Omental fat pad (tissue), 4 donors: Measurements from ENCODE around the gene GPS1. TPM values are rescaled to one million over a fixed set of nuclear protein-coding genes. Genes with fewer than 3 reads are reported as not detected.
"Not testable (repeated sequence)": the region's sequence is repeated elsewhere in the genome, so short reads cannot be mapped to it uniquely, and the experiment has no call there.

Experiments
- ATAC-seq: fragments of 150-250 bp; one replicate; pipeline ENCODE4 v1.9.1; 2016; ENCODE audit warnings: mild to moderate bottlenecking, moderate library complexity; ENCODE audit not compliant: low FRiP score
- DNase-seq: peaks from one replicate; pipeline ENCODE4 v3.0.0-alpha.2; 2019; ENCODE audit warnings: low spot score
- total RNA-seq, 4 donors: library from RNA; depleted of rRNA; stranded (reverse); fragments of >200 nt; gene quantifications; one replicate each; pipeline ENCODE4 v1.1.0, GENCODE V29; 2016
- TF ChIP-seq, protein P1 (sequence below), 3 donors: fragments of 450-650 bp; IDR thresholded peaks; one replicate each; pipeline ENCODE4 v1.5.1; 2016 to 2017; ENCODE audit warnings: antibody characterized with exemption in 3 of 3, mild to moderate bottlenecking in 3 of 3, moderate library complexity in 2 of 3

GPS1 gene
- total RNA-seq, 4 donors from 2014 or later, result 67.3 to 86.8 (median 81.4) TPM

GRCh38 chr17:82035488-82035887 is 16.2 kb upstream of the GPS1 start:
- TF ChIP-seq, protein P1, sequence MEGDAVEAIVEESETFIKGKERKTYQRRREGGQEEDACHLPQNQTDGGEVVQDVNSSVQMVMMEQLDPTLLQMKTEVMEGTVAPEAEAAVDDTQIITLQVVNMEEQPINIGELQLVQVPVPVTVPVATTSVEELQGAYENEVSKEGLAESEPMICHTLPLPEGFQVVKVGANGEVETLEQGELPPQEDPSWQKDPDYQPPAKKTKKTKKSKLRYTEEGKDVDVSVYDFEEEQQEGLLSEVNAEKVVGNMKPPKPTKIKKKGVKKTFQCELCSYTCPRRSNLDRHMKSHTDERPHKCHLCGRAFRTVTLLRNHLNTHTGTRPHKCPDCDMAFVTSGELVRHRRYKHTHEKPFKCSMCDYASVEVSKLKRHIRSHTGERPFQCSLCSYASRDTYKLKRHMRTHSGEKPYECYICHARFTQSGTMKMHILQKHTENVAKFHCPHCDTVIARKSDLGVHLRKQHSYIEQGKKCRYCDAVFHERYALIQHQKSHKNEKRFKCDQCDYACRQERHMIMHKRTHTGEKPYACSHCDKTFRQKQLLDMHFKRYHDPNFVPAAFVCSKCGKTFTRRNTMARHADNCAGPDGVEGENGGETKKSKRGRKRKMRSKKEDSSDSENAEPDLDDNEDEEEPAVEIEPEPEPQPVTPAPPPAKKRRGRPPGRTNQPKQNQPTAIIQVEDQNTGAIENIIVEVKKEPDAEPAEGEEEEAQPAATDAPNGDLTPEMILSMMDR (IDR thresholded peaks at IDR 0.05), result no peak

GRCh38 chr17:82035956-82036633 is 15.6 kb upstream of the GPS1 start:
- DNase-seq, result no peak
- ATAC-seq, result no peak
- TF ChIP-seq, protein P1 (IDR thresholded peaks at IDR 0.05), result no peak

More at GRCh38 chr17:82035488-82035887, 16.2 kb upstream of the GPS1 start:
- ATAC-seq (no peak), DNase-seq (no peak)

DNA sequence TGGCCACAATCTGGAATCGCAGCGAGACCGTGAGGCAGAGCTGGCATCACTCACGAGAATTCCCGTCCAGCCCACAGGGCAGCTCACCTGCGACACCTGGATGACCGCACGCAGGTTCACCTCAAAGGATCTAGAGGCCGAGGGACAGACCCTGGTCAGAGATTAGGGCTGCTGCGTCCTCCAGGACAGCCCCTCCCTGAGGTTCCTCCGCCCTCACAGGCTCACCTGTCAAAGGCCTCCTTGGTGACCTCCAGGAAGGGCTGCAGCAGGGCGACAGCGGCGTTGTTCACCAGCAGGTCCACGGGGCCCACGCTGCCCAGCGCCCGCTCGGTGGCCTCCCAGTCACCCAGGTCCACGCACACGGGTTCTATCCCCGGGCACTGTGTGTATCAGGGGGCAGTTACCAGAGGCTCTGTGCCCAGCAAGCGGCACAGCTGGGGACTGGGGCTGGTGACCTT is 15.0 kb upstream of the GPS1 start:
- DNase-seq (no peak), ATAC-seq (no peak)
- TF ChIP-seq, protein P1 (IDR thresholded peaks at IDR 0.05), result no peak

GRCh38 chr17:82037092-82037888 is 14.4 kb upstream of the GPS1 start, which contains the start of gene DCXR:
DCXR (minus strand) TSS chr17:82037697; CDS start chr17:82037682, 15 bp downstream.
- TF ChIP-seq, protein P1 (IDR thresholded peaks at IDR 0.05), result peak in 2 of 3 donors; percentile 2 to 32
- DNase-seq (peak; percentile 90), ATAC-seq (peak; percentile 94)

- TF ChIP-seq, protein P1 (IDR thresholded peaks at IDR 0.05), result no peak
These were observed 13.9 kb upstream of the GPS1 start for GRCh38 chr17:82037889-82038195.

GRCh38 chr17:82038796-82039409 is 12.8 kb upstream of the GPS1 start:
- ATAC-seq, DNase-seq: not testable (repeated sequence)

More at GRCh38 chr17:82037889-82038195, 13.9 kb upstream of the GPS1 start:
- ATAC-seq (no peak), DNase-seq (no peak)

DNA sequence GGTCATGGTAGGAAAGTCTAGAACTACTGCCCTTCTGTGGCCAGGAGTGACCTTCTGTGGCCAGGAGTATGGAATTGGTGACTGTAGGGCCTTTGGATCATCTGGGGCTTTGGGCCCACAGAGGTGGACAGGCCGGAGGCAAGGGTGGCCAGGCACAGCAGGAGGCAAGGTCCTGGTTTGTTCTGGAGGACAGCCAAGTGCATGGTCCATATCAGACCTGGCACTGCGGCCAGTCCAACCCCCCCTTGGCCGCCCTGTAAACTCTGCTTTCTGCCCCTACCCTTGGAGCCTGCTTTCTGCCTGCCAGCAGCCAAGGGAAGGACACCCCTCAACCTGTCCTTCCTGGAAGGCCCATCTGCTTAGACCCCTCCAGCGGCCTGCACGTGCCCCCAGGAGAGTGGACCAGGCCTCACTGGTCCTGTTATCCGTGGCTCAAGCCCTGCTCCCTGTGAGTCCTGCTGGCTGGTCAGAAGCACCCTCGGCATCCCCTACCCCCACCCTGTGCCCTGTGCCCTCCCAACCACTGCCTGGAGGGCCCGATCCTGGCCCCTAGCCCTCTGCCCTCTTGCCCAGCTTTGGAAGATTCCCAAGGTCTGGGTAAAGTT is 11.9 kb upstream of the GPS1 start:
- no peak for DNase-seq
- no peak for ATAC-seq
- TF ChIP-seq, protein P1 (IDR thresholded peaks at IDR 0.05), result no peak
